Mucosa of stomach (tissue), 1 donor: ENCODE data around the gene KCNJ8.

Experiments
- H3K27me3 ChIP-seq: one replicate; pipeline ENCODE4 v1.7.0; 2013; ENCODE audit warnings: mild to moderate bottlenecking, low read length; ENCODE audit not compliant: control insufficient read depth, insufficient read depth
- H3K36me3 ChIP-seq: one replicate; pipeline ENCODE4 v1.7.0; 2013; ENCODE audit warnings: low read length; ENCODE audit not compliant: control insufficient read depth, insufficient read depth
- H3K4me1 ChIP-seq: one replicate; pipeline ENCODE4 v1.7.0; 2013; ENCODE audit warnings: mild to moderate bottlenecking, low read length; ENCODE audit not compliant: control insufficient read depth, insufficient read depth
- H3K4me3 ChIP-seq: one replicate; pipeline ENCODE4 v1.7.0; 2013; ENCODE audit warnings: low read length
- H3K9ac ChIP-seq: one replicate; pipeline ENCODE4 v1.7.0; 2013; ENCODE audit warnings: mild to moderate bottlenecking, low read length, moderate library complexity
- H3K9me3 ChIP-seq: one replicate; pipeline ENCODE4 v1.7.0; 2013; ENCODE audit warnings: mild to moderate bottlenecking, low read length, moderate library complexity; ENCODE audit not compliant: control insufficient read depth
- donor health status: Pancreatic carcinoma.

KCNJ8 gene

DNA sequence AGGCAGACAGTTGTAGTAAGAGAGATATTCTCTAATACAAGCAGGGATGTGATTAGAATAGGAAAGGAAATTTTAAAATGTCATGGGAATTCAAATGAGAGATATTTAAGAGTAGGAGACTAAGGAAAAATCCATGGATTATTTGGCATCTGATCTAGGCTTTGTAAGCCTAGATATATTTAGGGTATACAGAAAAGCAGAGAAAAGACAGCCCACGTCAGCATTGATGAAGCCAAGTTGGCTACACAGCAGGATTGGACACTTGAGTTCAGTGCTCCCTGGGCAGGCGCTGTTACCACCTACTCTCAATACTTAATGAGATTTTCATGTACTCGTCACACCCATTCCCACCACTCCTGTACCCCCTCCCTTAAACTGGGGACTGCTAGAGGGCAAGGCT, 1.7 kb upstream of the KCNJ8 start:
- H3K27me3 ChIP-seq, result peaks cover 23% of the 10 kb centered on the region
- H3K36me3 ChIP-seq, result no peaks in the 10 kb centered on the region
- no peak overlapping the region for H3K9ac ChIP-seq
- H3K4me3 ChIP-seq, result no peak overlapping the region
- no peaks in the 10 kb centered on the region for H3K9me3 ChIP-seq
- no peaks in the 10 kb centered on the region for H3K4me1 ChIP-seq

DNA sequence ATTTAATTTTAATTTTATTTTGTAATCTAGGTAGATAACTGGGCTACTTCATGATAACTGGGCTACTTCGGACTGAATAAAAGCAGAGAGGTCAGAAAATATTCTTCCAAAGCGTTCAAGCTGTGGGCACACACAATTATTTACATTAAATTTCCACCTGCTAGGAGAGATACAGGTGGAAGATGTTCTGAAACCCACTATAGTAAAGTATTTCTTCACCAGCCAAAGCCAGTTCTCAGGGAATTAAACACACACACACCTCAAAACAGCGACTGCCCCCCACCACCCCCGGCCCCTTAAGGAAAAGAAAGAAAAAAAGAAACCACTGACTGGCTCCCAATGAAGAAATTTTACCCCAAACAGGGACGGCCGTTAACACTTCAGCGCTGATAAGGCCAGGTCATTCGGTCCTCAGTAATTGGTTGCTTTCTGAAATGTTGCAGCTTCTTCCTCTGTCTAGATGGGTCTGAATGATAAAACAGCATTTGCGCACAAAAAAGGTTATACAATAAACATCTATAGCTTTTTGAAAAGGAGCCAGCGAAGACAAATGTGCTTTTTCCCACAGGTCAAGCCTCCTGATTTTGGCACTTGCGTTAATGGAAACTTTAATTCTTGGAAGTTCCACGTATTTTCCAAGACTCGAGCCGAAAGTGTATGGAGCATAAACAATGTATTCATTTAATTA, 771 bp upstream of the KCNJ8 start:
- Histone ChIP-seq H3K4me1 (no peaks in the 10 kb centered on the region), H3K9me3 (no peaks in the 10 kb centered on the region), H3K9ac (peak overlapping the region; percentile 25)

DNA sequence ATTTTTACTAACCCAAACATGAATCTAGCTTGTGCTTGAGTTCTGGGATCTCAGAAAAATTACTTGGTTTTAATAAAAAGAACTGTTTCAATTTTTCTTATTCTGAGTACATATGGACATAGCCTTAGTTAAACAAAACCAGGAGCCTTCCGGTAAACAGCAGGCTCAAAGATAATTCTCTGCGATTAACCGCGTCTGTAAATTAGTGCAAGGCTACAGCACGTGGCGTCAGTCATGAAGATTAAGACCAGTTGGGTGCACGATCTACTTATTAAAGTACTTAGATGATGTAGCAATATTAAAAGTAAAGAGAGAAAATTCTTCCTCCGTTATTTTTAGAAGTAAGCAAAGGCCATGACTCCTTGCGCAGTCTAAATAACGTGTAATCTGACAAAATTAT, 700 bp downstream of the KCNJ8 start:
- H3K27me3 ChIP-seq, result peaks cover 23% of the 10 kb centered on the region
- no peaks in the 10 kb centered on the region for H3K4me1 ChIP-seq
- H3K9ac ChIP-seq, result no peak overlapping the region
- no peaks in the 10 kb centered on the region for H3K9me3 ChIP-seq
- H3K36me3 ChIP-seq, result no peaks in the 10 kb centered on the region
- no peak overlapping the region for H3K4me3 ChIP-seq

More for the DNA sequence above, 771 bp upstream of the KCNJ8 start:
- Histone ChIP-seq H3K4me3 (no peak overlapping the region), H3K36me3 (no peaks in the 10 kb centered on the region), H3K27me3 (peaks cover 23% of the 10 kb centered on the region)

DNA sequence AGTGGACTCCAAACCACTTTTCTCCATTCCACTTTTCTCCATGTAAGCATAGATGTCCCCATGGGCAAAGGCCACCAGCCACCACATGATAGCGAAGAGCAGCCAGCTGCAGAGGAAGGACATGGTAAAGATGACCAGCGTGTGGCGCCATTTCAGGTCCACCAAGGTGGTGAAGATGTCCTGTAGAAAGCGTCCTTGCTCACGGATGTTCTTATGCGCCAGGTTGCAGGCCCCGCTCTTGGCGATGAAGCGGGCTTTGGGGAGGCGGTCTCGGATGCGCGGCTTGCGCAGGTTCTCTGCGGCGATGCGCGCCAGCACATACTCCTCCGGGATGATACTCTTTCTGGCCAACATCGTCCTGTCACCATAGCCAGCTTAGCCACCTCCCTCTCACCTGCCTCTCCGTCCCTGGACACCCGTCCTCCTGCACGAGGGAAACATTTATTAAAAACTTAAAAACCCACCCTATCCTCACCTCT, 1.2 kb downstream of the KCNJ8 start:
- no peak overlapping the region for H3K9ac ChIP-seq
- H3K36me3 ChIP-seq, result no peaks in the 10 kb centered on the region
- no peaks in the 10 kb centered on the region for H3K9me3 ChIP-seq
- peak overlapping the region; percentile 14 for H3K4me3 ChIP-seq
- peaks cover 23% of the 10 kb centered on the region for H3K27me3 ChIP-seq
- no peaks in the 10 kb centered on the region for H3K4me1 ChIP-seq

DNA sequence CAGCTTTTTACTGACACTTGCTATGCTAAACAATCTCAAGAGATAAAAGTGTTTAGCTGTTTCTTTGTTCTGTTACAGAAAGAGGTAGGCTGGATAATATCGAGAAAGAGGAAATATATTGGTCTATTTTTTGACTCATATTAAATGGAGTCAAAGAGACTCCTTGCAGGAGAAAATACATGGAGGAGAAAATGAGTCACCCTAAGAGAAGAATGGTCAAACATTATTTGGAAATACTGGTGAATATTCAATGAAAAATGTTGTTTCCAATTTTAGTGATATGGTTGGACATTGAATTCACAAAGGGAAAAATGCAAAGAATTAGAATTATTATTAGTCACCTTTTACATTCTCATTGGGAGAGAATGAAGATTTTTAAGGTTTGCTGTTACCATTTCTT, 3.2 kb downstream of the KCNJ8 start:
- Histone ChIP-seq H3K4me3 (no peak overlapping the region), H3K4me1 (no peaks in the 10 kb centered on the region), H3K9ac (no peak overlapping the region), H3K36me3 (no peaks in the 10 kb centered on the region), H3K9me3 (no peaks in the 10 kb centered on the region), H3K27me3 (peaks cover 23% of the 10 kb centered on the region)

DNA sequence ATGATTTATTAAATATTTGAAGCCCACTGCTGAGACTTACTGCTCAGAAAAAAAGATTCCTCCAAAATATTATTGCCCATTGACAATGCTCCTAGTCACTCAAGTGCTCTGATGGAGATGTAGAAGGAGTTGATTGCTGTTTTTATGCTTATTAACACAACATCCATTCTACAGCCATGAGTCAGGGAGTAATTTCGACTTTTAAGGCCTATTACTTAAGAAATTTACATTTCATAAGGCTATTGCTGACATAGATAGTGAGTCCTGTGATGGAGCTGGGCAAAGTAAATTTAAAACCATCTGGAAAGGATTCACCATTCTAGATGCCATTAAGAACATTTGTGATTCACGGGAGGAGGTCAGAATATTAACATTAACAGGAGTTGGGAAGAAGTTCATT, 5.2 kb downstream of the KCNJ8 start:
- Histone ChIP-seq H3K4me3 (no peak overlapping the region), H3K27me3 (peaks cover 12% of the 10 kb centered on the region), H3K9ac (no peak overlapping the region), H3K36me3 (no peaks in the 10 kb centered on the region), H3K9me3 (no peaks in the 10 kb centered on the region), H3K4me1 (no peaks in the 10 kb centered on the region)

DNA sequence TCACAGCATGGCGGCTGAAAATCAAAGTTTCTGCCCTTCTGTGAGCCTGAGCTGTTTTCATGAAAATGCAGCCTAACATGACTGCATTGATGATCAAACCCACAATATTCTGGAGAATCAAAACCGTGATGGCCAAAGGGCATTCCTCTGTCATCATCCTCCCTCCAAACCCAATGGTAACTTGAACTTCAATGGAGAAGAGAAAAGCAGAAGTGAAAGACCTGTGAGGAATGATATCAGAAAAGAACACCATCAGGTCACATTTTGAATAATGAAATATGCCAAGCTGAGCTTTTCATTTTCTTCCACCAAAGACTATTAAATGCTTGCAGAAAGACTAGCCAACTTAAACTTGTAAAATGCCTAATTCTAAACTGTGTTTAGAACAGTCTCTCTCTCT, 8.1 kb downstream of the KCNJ8 start:
- H3K27me3 ChIP-seq, result no peaks in the 10 kb centered on the region
- no peaks in the 10 kb centered on the region for H3K36me3 ChIP-seq
- H3K9ac ChIP-seq, result no peak overlapping the region
- no peaks in the 10 kb centered on the region for H3K9me3 ChIP-seq
- no peaks in the 10 kb centered on the region for H3K4me1 ChIP-seq
- no peak overlapping the region for H3K4me3 ChIP-seq

DNA sequence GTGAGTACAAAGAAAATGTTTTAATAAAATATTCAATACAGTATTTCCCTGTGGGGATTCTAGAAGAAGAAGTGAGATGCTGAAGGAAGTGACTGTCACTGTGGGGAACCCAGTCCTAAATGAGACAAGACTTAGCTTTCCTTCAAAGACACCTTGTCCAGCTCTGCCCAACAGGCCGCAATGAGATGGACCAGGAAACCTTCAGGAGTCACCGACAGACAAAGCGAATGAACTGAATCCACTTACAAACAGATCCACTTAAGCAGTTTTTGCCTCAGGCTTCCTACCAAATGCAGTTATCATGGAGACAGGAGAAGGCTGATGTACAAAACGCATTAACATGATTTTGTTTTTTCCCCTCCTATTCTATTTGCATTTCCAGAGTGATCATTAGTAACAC, 9.6 kb downstream of the KCNJ8 start:
- Histone ChIP-seq H3K27me3 (no peaks in the 10 kb centered on the region), H3K4me1 (no peaks in the 10 kb centered on the region), H3K36me3 (no peaks in the 10 kb centered on the region), H3K9ac (no peak overlapping the region), H3K9me3 (no peaks in the 10 kb centered on the region), H3K4me3 (no peak overlapping the region)

DNA sequence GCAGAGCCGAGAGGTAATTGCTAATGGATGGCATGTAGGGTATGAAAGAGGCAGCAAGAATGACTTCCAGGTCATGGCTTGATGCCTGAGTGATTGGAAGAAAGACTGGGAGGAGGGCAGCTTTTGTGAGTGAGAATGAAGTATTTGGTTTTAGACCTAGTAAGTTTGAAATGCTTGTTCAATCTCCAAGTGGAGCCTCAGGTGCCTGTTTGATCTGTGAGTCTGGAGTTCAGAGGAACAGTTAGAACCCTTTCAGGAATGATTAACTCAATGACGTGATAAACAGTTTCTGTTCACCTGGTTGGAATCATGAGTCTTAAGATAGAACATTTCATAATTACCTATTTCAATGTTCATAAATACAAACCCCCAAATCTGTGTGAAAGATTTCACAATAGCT, 10.4 kb downstream of the KCNJ8 start:
- H3K9me3 ChIP-seq, result no peaks in the 10 kb centered on the region
- no peak overlapping the region for H3K9ac ChIP-seq
- no peaks in the 10 kb centered on the region for H3K36me3 ChIP-seq
- H3K4me1 ChIP-seq, result no peaks in the 10 kb centered on the region
- no peaks in the 10 kb centered on the region for H3K27me3 ChIP-seq
- no peak overlapping the region for H3K4me3 ChIP-seq

DNA sequence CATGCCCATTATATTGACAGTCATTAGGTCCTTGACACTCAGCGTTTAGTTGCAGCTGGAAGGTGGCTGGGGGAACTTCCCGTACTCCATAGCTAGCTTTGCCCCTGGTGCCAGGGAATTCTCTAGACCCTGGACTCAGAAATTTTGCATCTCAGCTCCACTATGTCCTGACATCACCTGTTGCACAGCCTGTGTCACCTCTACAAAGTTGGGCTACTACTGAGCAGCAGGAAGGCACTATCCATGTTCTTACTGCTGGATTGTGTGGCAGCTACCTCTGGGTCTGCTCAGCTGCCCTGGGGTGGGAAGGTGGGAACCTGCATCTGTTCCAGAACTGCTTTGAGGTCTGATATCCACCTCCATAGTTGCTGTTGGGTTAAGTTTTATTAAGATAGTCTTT, 11.0 kb downstream of the KCNJ8 start:
- H3K9me3 ChIP-seq, result no peaks in the 10 kb centered on the region
- no peaks in the 10 kb centered on the region for H3K4me1 ChIP-seq
- no peak overlapping the region for H3K4me3 ChIP-seq
- no peak overlapping the region for H3K9ac ChIP-seq
- H3K36me3 ChIP-seq, result no peaks in the 10 kb centered on the region
- H3K27me3 ChIP-seq, result no peaks in the 10 kb centered on the region

DNA sequence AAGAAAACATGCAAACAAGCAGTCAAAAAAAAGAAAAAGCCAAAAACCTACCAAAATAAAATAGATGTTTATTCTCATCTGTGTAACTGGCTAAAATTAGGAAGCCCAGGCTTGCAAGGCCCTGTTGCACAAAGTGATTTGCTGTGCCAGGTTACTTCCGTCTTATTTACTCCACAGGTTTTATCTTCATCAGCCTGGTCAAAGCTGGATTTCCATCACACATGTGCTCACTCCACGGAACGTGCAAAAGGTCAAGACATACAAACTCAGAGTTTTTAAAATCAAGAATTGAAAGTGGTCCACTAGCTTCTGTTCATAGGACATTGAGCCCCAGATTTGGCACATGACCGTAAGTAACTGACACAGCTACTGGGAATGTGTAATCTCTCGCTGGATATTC, 14.8 kb downstream of the KCNJ8 start:
- H3K4me1 ChIP-seq, result no peaks in the 10 kb centered on the region
- no peaks in the 10 kb centered on the region for H3K36me3 ChIP-seq
- no peaks in the 10 kb centered on the region for H3K9me3 ChIP-seq
- H3K4me3 ChIP-seq, result no peak overlapping the region
- no peak overlapping the region for H3K9ac ChIP-seq
- H3K27me3 ChIP-seq, result no peaks in the 10 kb centered on the region

DNA sequence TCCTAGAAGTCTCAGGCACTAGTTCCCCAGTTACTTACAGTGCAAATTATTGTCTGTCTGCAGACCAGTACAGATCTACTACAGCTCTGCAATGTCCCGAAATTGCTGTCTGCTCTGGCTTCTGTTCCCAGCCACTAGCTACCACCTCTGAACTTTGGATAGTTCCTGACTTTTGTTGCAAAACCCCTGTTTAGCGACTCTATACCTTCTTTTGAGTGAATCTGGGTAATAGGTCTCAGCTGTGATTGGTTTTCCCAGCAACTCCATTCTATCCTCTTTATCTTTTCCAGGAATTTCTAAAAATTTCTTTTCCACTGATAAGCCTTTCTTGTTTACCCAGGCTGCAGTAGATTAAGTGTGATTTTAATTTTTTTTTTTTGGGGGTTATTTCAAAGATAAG, 16.8 kb downstream of the KCNJ8 start:
- Histone ChIP-seq H3K36me3 (no peaks in the 10 kb centered on the region), H3K9me3 (no peaks in the 10 kb centered on the region), H3K27me3 (no peaks in the 10 kb centered on the region), H3K4me3 (no peak overlapping the region), H3K9ac (no peak overlapping the region), H3K4me1 (no peaks in the 10 kb centered on the region)

DNA sequence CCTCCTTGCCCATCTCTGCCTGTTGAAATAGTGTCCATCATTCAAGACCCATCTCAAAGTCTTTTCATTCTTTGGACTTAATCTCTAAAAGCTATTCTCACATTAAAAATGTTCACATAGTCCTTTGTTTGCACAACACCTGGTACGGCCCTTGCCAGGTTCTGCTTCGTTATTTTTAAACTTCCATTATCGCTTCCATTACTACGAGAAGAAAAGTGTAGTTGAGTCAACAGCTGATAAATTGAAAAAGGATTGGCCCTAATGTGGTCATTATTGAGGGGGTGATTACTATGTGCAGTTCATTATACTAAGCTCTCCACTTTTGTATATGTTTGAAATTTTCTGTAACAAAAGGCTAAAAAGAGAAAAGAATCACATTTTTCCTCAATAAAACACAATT, 17.8 kb downstream of the KCNJ8 start:
- H3K9ac ChIP-seq, result no peak overlapping the region
- no peaks in the 10 kb centered on the region for H3K9me3 ChIP-seq

More for the DNA sequence above, 17.8 kb downstream of the KCNJ8 start:
- H3K36me3 ChIP-seq, result no peaks in the 10 kb centered on the region
- no peaks in the 10 kb centered on the region for H3K4me1 ChIP-seq
- no peaks in the 10 kb centered on the region for H3K27me3 ChIP-seq
- no peak overlapping the region for H3K4me3 ChIP-seq
